ENCODE data around the gene KDM7A.

The KDM7A gene

DNA sequence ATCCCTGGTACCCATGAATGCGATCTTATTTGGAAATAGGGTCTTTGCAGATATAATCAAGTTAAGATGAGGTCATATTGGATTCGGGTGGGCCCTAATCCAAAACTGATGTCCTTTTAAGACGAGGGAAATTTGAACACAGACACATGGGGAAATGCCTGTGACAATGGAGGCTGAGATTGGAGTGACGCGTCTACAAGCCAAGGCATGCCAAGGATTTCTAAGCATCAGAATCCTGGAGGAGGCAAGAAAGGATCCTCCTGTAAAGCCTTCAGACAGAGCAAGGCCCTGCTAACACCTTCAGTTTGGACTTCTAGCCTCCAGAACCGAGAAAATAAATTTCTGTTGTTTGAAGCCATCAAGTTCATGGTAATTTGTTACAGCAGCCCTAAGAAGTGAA lies 132.5 kb downstream of the KDM7A start (continued):
- TF ChIP-seq, protein P1, sequence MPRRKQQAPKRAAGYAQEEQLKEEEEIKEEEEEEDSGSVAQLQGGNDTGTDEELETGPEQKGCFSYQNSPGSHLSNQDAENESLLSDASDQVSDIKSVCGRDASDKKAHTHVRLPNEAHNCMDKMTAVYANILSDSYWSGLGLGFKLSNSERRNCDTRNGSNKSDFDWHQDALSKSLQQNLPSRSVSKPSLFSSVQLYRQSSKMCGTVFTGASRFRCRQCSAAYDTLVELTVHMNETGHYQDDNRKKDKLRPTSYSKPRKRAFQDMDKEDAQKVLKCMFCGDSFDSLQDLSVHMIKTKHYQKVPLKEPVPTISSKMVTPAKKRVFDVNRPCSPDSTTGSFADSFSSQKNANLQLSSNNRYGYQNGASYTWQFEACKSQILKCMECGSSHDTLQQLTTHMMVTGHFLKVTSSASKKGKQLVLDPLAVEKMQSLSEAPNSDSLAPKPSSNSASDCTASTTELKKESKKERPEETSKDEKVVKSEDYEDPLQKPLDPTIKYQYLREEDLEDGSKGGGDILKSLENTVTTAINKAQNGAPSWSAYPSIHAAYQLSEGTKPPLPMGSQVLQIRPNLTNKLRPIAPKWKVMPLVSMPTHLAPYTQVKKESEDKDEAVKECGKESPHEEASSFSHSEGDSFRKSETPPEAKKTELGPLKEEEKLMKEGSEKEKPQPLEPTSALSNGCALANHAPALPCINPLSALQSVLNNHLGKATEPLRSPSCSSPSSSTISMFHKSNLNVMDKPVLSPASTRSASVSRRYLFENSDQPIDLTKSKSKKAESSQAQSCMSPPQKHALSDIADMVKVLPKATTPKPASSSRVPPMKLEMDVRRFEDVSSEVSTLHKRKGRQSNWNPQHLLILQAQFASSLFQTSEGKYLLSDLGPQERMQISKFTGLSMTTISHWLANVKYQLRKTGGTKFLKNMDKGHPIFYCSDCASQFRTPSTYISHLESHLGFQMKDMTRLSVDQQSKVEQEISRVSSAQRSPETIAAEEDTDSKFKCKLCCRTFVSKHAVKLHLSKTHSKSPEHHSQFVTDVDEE (CRISPR knock-in tag; IDR thresholded peaks at IDR 0.05), result no peak
- TF ChIP-seq ZNF70 (CRISPR knock-in tag; IDR thresholded peaks at IDR 0.05), result no peak

GRCh38 chr7:140042386-140042670 lies 134.5 kb downstream of the KDM7A start:
- ATAC-seq, result no peak
- TF ChIP-seq PATZ1 (CRISPR knock-in tag; IDR thresholded peaks at IDR 0.05; ENCODE audit: borderline replicate concordance), result no peak
- TF ChIP-seq CREB5 (CRISPR knock-in tag; IDR thresholded peaks at IDR 0.05; ENCODE audit: low read depth), result no peak
- no peak for TF ChIP-seq GLIS3 (CRISPR knock-in tag; IDR thresholded peaks at IDR 0.05)
- TF ChIP-seq BACH2 (CRISPR knock-in tag; IDR thresholded peaks at IDR 0.05; ENCODE audit: borderline replicate concordance), result no peak
- TF ChIP-seq ESRRG (CRISPR knock-in tag; IDR thresholded peaks at IDR 0.05), result no peak
- no peak; the same call in 1 of the 2 replicates for TF ChIP-seq ISL1 (CRISPR knock-in tag; IDR thresholded peaks at IDR 0.05)
- TF ChIP-seq ZFP30 (CRISPR knock-in tag; IDR thresholded peaks at IDR 0.05), result no peak
- no peak for TF ChIP-seq ARNTL (CRISPR knock-in tag; IDR thresholded peaks at IDR 0.05; ENCODE audit: borderline replicate concordance, low read depth)

DNA sequence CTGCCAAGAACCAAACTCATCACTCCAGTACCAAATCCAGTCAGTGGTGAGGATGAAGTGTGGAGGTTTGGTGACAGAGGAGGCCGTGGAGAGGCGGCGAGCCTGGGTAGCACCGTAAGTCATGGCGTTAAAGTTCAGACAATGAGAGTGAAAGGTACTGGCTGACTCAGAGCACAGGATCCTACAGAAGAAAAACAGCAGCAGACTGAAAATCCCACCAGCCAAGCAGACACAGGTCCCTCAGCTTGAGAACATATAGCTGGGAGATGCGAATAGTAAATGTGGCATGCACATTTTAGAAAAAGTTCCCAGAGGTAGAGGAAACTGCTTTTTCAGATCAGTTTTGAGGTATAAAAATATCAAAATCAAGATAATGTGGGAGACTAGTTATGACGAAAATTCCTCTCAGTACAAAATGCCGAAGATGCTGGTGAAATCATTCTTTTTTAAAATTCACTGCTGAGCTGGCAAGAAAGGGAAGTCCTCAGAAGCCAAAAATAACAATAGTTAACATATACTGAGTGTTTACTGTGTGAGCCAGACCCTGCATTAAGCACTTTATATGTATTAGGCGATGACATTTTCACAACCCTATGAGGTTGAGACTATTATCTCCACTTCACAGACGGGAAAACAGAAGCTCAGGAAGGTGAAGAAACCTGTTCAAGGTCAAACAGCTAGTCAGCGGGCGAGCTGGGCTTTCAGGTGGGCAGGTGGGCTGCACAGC lies 135.0 kb downstream of the KDM7A start:
- ATAC-seq, result no peak
- TF ChIP-seq BACH2 (CRISPR knock-in tag; IDR thresholded peaks at IDR 0.05; ENCODE audit: borderline replicate concordance) (no peak), ISL1 (CRISPR knock-in tag; IDR thresholded peaks at IDR 0.05) (peak; percentile 44)

GRCh38 chr7:140039896-140040295 lies 136.9 kb downstream of the KDM7A start:
- no peak for TF ChIP-seq OSR1 (CRISPR knock-in tag; IDR thresholded peaks at IDR 0.05)
- TF ChIP-seq, protein P2, sequence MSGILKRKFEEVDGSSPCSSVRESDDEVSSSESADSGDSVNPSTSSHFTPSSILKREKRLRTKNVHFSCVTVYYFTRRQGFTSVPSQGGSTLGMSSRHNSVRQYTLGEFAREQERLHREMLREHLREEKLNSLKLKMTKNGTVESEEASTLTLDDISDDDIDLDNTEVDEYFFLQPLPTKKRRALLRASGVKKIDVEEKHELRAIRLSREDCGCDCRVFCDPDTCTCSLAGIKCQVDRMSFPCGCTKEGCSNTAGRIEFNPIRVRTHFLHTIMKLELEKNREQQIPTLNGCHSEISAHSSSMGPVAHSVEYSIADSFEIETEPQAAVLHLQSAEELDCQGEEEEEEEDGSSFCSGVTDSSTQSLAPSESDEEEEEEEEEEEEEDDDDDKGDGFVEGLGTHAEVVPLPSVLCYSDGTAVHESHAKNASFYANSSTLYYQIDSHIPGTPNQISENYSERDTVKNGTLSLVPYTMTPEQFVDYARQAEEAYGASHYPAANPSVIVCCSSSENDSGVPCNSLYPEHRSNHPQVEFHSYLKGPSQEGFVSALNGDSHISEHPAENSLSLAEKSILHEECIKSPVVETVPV (CRISPR knock-in tag; IDR thresholded peaks at IDR 0.05), result no peak
- no peak for TF ChIP-seq ARNTL (CRISPR knock-in tag; IDR thresholded peaks at IDR 0.05; ENCODE audit: borderline replicate concordance, low read depth)
- TF ChIP-seq RARB (CRISPR knock-in tag; IDR thresholded peaks at IDR 0.05), result no peak
- no peak for TF ChIP-seq CSDC2 (CRISPR knock-in tag; IDR thresholded peaks at IDR 0.05)
- ATAC-seq, result no peak

DNA sequence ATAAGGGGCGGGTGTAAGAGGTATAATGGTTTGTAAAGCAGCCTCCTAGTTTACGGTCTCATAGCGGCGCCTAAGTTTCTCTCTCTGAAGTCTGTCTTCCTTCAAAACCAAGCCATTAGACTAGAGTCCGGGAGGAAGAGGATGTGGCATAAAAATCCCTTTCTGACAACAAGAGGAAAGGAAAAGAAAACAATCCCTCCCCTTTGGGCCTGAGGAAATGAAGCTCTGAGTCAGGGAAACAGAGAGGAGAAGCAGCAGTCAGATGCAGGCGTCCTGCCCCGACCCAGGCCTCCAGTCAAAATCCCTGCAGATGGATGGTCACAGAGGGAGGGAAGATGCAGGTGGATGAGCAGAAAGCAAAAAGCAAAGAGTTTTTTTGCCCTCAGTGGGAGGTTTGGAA lies 137.7 kb downstream of the KDM7A start:
- no peak for ATAC-seq
- TF ChIP-seq, protein P2 (CRISPR knock-in tag; IDR thresholded peaks at IDR 0.05), result no peak
- TF ChIP-seq, protein P3, sequence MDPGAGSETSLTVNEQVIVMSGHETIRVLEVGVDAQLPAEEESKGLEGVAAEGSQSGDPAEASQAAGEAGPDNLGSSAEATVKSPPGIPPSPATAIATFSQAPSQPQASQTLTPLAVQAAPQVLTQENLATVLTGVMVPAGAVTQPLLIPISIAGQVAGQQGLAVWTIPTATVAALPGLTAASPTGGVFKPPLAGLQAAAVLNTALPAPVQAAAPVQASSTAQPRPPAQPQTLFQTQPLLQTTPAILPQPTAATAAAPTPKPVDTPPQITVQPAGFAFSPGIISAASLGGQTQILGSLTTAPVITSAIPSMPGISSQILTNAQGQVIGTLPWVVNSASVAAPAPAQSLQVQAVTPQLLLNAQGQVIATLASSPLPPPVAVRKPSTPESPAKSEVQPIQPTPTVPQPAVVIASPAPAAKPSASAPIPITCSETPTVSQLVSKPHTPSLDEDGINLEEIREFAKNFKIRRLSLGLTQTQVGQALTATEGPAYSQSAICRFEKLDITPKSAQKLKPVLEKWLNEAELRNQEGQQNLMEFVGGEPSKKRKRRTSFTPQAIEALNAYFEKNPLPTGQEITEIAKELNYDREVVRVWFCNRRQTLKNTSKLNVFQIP (CRISPR knock-in tag; IDR thresholded peaks at IDR 0.05; ENCODE audit: borderline replicate concordance, low read depth), result no peak
- TF ChIP-seq ZNF565 (CRISPR knock-in tag; conservative IDR thresholded peaks at IDR 0.05; ENCODE audit: low read depth) (no peak), ZNF70 (CRISPR knock-in tag; IDR thresholded peaks at IDR 0.05) (no peak), SNAI2 (CRISPR knock-in tag; IDR thresholded peaks at IDR 0.05) (no peak), ZNF8 (CRISPR knock-in tag; IDR thresholded peaks at IDR 0.05) (no peak), PATZ1 (CRISPR knock-in tag; IDR thresholded peaks at IDR 0.05; ENCODE audit: borderline replicate concordance) (no peak)

All from SK-N-SH treated with all-trans-retinoic acid at 6 μM for 48 hours (cell line).